HepG2 (cell line): Measurements from ENCODE around the gene SPATA33. TPM values are rescaled to one million over a fixed set of nuclear protein-coding genes. Genes with fewer than 3 reads are reported as not detected.
A peak's percentile ranks its signal among the peaks of the same experiment; 100 is the strongest.

Source experiments
- EEA1 ChIP-seq: sonication (generic); formaldehyde crosslinking; IDR thresholded peaks from 2 replicates; pipeline ENCODE4 v1.5.1; 2020; ENCODE audit warnings: mild to moderate bottlenecking, missing genetic modification reagents, borderline replicate concordance
- GABPB1 ChIP-seq: IDR thresholded peaks from 2 replicates; pipeline ENCODE4 v1.6.1; 2016; ENCODE audit warnings: mild to moderate bottlenecking, missing genetic modification reagents, moderate library complexity, missing compliant biosample characterization
- HOXA5 ChIP-seq: sonication (generic); formaldehyde crosslinking; IDR thresholded peaks from 2 replicates; pipeline ENCODE4 v1.4.0; 2020; ENCODE audit warnings: missing genetic modification reagents
- PRDM15 ChIP-seq: sonication (generic); formaldehyde crosslinking; IDR thresholded peaks from 2 replicates; pipeline ENCODE4 v1.4.0; 2020; ENCODE audit warnings: missing genetic modification reagents
- RFXANK ChIP-seq: IDR thresholded peaks from 2 replicates; pipeline ENCODE4 v1.6.1; 2016
- polyA plus RNA-seq, 8 experiments: library from polyadenylated mRNA; depleted of rRNA in 3 of 8; stranded (reverse) in 7 of 8; unstranded in 1 of 8; fragments of >200 nt; fragmentation: Illumina TruSeq in 4 of 8; extraction: Trizol in 4 of 8; gene quantifications; 2 replicates each; pipeline versions ENCODE4 v1.2.1 to v1.2.3, GENCODE V29; 2011 to 2016; ENCODE audit warnings: low read depth in 4 of 8, missing spikeins in 1 of 8, mixed read lengths in 1 of 8; ENCODE audit not compliant: insufficient read depth in 1 of 8
- total RNA-seq, 5 experiments: library from RNA; depleted of rRNA; stranded (reverse); fragments of >200 nt; fragmentation: Illumina TruSeq; extraction: Trizol; gene quantifications; 2 replicates each; pipeline ENCODE4 v1.2.3, GENCODE V29; 2016; ENCODE audit warnings: low read depth in 1 of 5
- TF ChIP-seq, protein P1 (sequence below): sonication (generic); formaldehyde crosslinking; IDR thresholded peaks from 2 replicates; pipeline ENCODE4 v1.4.0; 2020; ENCODE audit warnings: missing genetic modification reagents

SPATA33 gene
- total and polyA plus RNA-seq, 2 of the 13 experiments (the other 11 are each of a cell fraction or from before 2014, with no cell fraction given) = 5.7 to 11.0 TPM

DNA sequence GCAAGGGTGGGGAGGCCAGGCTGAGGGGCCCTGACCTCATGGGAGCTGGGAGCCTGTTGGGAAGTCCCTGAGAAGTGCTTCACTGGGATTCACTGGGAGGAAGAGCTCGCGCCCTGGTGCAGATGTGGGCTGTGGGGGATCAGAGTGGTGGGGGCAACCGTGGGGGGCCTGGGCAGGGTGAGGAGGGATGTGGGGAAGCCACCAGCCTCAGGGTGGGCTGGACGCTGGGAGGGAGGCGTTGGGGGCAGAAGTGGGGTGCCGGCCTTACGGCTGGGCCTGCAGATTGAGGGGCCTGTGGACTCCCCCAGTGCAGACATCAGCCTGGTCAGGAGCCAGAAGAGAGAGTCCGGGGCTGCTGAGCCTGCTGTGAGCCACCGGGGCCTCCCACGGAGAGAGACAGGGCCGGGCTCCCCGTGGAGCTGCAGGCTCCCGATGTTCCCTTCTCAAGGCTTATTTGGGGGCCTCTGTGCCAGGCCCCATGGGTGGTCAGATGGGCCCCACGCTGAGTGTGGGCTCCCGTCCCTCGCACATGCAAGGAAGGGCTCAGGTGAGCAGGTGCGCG, 36.4 kb upstream of the SPATA33 start (continued):
- TF ChIP-seq HOXA5 (CRISPR knock-in tag) = no peak
- TF ChIP-seq, protein P1, sequence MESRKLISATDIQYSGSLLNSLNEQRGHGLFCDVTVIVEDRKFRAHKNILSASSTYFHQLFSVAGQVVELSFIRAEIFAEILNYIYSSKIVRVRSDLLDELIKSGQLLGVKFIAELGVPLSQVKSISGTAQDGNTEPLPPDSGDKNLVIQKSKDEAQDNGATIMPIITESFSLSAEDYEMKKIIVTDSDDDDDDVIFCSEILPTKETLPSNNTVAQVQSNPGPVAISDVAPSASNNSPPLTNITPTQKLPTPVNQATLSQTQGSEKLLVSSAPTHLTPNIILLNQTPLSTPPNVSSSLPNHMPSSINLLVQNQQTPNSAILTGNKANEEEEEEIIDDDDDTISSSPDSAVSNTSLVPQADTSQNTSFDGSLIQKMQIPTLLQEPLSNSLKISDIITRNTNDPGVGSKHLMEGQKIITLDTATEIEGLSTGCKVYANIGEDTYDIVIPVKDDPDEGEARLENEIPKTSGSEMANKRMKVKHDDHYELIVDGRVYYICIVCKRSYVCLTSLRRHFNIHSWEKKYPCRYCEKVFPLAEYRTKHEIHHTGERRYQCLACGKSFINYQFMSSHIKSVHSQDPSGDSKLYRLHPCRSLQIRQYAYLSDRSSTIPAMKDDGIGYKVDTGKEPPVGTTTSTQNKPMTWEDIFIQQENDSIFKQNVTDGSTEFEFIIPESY = 0 out of 2 replicates have a peak, but pooled peaks have one; percentile 20
- TF ChIP-seq GABPB1 (CRISPR knock-in tag) = no peak
- no peak for TF ChIP-seq PRDM15
- TF ChIP-seq EEA1 = 0 out of 2 replicates have a peak, but pooled peaks have one; percentile 18
- no peak for TF ChIP-seq RFXANK
